Testis (tissue), 3 donors: ENCODE results near the gene UBE2R2. TPM values are rescaled to one million over a fixed set of nuclear protein-coding genes. Genes with fewer than 3 reads are reported as not detected.

Source experiments
- DNase-seq: peaks from one replicate; pipeline ENCODE4 v3.0.0-alpha.2; 2019
- H3K27ac ChIP-seq, 2 donors: fragments of 200-600 bp; sonication (generic); one replicate each; pipeline ENCODE4 v1.5.1; 2019
- H3K27me3 ChIP-seq: fragments of 200-600 bp; sonication (generic); one replicate; pipeline ENCODE4 v1.5.1; 2019
- H3K36me3 ChIP-seq: fragments of 200-600 bp; sonication (generic); one replicate; pipeline ENCODE4 v1.5.1; 2017; ENCODE audit warnings: low read depth; ENCODE audit errors: missing control alignments
- H3K4me1 ChIP-seq: fragments of 200-600 bp; sonication (generic); one replicate; pipeline ENCODE4 v1.5.1; 2019
- H3K4me3 ChIP-seq, 2 donors: fragments of 200-600 bp; sonication (generic); one replicate each; pipeline ENCODE4 v1.5.1; 2017 to 2019
- H3K9me3 ChIP-seq: fragments of 200-600 bp; sonication (generic); one replicate; pipeline ENCODE4 v1.5.1; 2017
- POLR2A ChIP-seq: fragments of 450-650 bp; IDR thresholded peaks from one replicate; pipeline ENCODE4 v1.6.1; 2017; ENCODE audit warnings: antibody characterized with exemption, mild to moderate bottlenecking, moderate library complexity
- WGBS, 2 donors: methylation state at CpG; one replicate each; pipeline ENCODE4 v1.1.5; 2018; 5-methylcytosine and 5-hydroxymethylcytosine counted together
- intact Hi-C: fragments of 100-400 bp; cut with DNase I; formaldehyde crosslinking; loops from one replicate; pipeline ENCODE4 v1.15.1; 2023; ENCODE audit warnings: low total_unique reads
- polyA plus RNA-seq: library from polyadenylated mRNA; stranded (reverse); fragments of 350-450 nt; fragmentation: Illumina TruSeq; extraction: RNeasy Lipid Tissue Mini Kit (QIAGEN cat#74804); gene quantifications from one replicate; pipeline ENCODE4 v1.2.3, GENCODE V29; 2014; ENCODE audit warnings: low read depth, low replicate concordance; ENCODE audit not compliant: insufficient read depth
- total RNA-seq, 2 donors: library from RNA; depleted of rRNA; stranded (reverse); fragments of >200 nt; gene quantifications; one replicate each; pipeline ENCODE4 v1.2.3, GENCODE V29; 2016
- TF ChIP-seq, protein P1 (sequence below), 3 experiments: fragments of 450-650 bp in 2 of 3; fragments of 200-600 bp in 1 of 3; sonication (generic) in 1 of 3; IDR thresholded peaks; one replicate each; pipeline ENCODE4 v1.5.1; 2016 to 2019; ENCODE audit warnings: antibody characterized with exemption in 3 of 3, mild to moderate bottlenecking in 2 of 3, moderate library complexity in 1 of 3

UBE2R2 gene
- total and polyA plus RNA-seq, 3 donors from 2014 or later: 50.2 to 85.7 (median 72.6) TPM

GRCh38 chr9:33877727-33878489 lies 60.9 kb downstream of the UBE2R2 start:
- Histone ChIP-seq H3K27ac (no peak overlapping the region), H3K4me1 (no peaks in the 10 kb centered on the region), H3K9me3 (no peaks in the 10 kb centered on the region), H3K36me3 (no peaks in the 10 kb centered on the region), H3K27me3 (no peaks in the 10 kb centered on the region), H3K4me3 (no peak overlapping the region)
- TF ChIP-seq POLR2A: no peak
- TF ChIP-seq, protein P1, sequence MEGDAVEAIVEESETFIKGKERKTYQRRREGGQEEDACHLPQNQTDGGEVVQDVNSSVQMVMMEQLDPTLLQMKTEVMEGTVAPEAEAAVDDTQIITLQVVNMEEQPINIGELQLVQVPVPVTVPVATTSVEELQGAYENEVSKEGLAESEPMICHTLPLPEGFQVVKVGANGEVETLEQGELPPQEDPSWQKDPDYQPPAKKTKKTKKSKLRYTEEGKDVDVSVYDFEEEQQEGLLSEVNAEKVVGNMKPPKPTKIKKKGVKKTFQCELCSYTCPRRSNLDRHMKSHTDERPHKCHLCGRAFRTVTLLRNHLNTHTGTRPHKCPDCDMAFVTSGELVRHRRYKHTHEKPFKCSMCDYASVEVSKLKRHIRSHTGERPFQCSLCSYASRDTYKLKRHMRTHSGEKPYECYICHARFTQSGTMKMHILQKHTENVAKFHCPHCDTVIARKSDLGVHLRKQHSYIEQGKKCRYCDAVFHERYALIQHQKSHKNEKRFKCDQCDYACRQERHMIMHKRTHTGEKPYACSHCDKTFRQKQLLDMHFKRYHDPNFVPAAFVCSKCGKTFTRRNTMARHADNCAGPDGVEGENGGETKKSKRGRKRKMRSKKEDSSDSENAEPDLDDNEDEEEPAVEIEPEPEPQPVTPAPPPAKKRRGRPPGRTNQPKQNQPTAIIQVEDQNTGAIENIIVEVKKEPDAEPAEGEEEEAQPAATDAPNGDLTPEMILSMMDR (IDR thresholded peaks at IDR 0.05): no peak
- 80 to 86% methylated on average over 10 of the region's 10 CpGs for WGBS, 2 donors
- no peak for DNase-seq
- intact Hi-C loops: no loop called here

GRCh38 chr9:33878691-33879366 lies 61.9 kb downstream of the UBE2R2 start:
- TF ChIP-seq, protein P1 (IDR thresholded peaks at IDR 0.05): no peak
- TF ChIP-seq POLR2A: no peak
- WGBS, 2 donors: 70 to 71% methylated on average over 7 of the region's 7 CpGs
- H3K4me1 ChIP-seq: no peaks in the 10 kb centered on the region
- no peaks in the 10 kb centered on the region for H3K36me3 ChIP-seq
- H3K27ac ChIP-seq: no peak overlapping the region
- no peak for DNase-seq
- no peaks in the 10 kb centered on the region for H3K27me3 ChIP-seq
- H3K4me3 ChIP-seq: no peak overlapping the region
- intact Hi-C loops: no loop called here
- no peaks in the 10 kb centered on the region for H3K9me3 ChIP-seq

- no peak overlapping the region for H3K4me3 ChIP-seq
- peaks cover 8% of the 10 kb centered on the region for H3K4me1 ChIP-seq
- TF ChIP-seq, protein P1 (IDR thresholded peaks at IDR 0.05): no peak
- TF ChIP-seq POLR2A: no peak
- intact Hi-C loops: no loop called here
- DNase-seq: no peak
- no peaks in the 10 kb centered on the region for H3K9me3 ChIP-seq
- 92% methylated on average over 8 of the region's 8 CpGs for WGBS, 2 donors
- no peak overlapping the region for H3K27ac ChIP-seq
- no peaks in the 10 kb centered on the region for H3K36me3 ChIP-seq
- H3K27me3 ChIP-seq: no peaks in the 10 kb centered on the region
These were observed 63.5 kb downstream of the UBE2R2 start for GRCh38 chr9:33880211-33881089.

GRCh38 chr9:33881635-33882034 lies 64.7 kb downstream of the UBE2R2 start:
- Histone ChIP-seq H3K9me3 (no peaks in the 10 kb centered on the region), H3K27me3 (no peaks in the 10 kb centered on the region), H3K36me3 (no peaks in the 10 kb centered on the region), H3K4me1 (peaks cover 9% of the 10 kb centered on the region), H3K27ac (no peak overlapping the region), H3K4me3 (no peak overlapping the region)
- 32 to 56% methylated on average over 1 of the region's 1 CpG for WGBS, 2 donors
- DNase-seq: no peak
- intact Hi-C loops: no loop called here
- TF ChIP-seq POLR2A: no peak
- TF ChIP-seq, protein P1 (IDR thresholded peaks at IDR 0.05): no peak
